GM10266 (cell line): ENCODE data around the gene TPRX1.
"Not testable (repeated sequence)": the region's sequence is repeated elsewhere in the genome, so short reads cannot be mapped to it uniquely, and the experiment has no call there.

Source experiments
- DNase-seq: peaks from one replicate; pipeline ENCODE4 v3.0.0; 2012; ENCODE audit errors: extremely low spot score
- TF ChIP-seq, protein P1 (sequence below): IDR thresholded peaks from 2 replicates; pipeline ENCODE4 v1.5.1; 2012; ENCODE audit warnings: mild to moderate bottlenecking, low read depth; ENCODE audit not compliant: control insufficient read depth, insufficient read depth; ENCODE audit errors: missing control alignments

Gene TPRX1, protein sequence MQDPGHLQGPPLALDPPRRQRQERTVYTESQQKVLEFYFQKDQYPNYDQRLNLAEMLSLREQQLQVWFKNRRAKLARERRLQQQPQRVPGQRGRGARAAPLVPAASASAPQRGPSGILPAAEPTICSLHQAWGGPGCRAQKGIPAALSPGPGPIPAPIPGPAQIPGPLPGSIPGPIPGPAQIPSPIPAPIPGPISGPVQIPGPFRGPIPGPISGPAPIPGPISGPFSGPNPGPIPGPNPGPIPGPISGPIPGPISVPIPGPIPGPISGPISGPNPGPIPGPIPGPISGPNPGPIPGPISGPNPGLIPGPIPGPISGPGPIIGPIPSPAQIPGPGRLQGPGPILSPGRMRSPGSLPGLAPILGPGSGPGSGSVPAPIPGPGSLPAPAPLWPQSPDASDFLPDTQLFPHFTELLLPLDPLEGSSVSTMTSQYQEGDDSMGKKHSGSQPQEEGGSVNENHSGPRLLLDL

DNA sequence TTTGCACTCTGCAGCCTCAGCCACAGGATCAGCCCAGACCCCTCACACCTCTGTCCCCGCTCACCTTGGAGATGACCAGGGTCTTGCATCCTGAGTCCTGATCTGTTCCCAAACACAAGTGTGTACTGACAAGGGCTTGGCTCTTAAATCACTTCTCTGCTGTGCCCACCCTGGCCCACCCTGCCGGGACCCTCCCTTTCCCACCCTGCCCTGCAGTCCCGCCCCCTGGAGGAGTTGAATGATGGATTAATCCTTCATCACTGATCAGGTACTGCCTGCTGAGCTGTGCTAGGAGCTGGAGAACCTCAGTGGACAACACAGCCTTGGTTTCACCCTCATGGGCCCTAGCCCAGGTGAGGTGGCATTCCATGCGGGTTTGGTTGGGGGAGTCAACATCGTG, at the start of gene TPRX1:
TSS of gene TPRX1 (minus strand) at position 101 of the 400 bp plus-strand sequence. CDS start at position 89, 12 bp downstream.
- not testable (repeated sequence) for DNase-seq

DNA sequence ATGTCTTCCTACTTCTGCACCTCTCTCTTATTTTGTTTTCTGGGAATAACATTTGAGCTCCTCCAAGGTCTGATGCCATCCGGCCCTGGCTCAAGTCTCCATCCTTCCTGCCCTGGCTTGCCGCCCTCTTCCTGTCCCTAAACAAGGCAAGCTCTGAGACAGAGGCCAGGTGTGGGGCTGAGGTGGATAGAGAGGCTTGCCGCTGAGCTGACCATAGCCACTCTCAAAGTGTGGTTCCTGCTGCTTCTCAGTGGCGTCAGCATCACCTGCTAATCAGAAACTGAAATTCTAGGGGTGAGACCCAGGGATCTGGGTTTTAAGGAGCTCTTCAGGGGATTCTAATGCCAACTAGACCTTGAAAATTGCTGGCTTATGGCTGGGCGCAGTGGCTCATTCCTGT, 48.7 kb upstream of the TPRX1 start:
- TF ChIP-seq, protein P1, sequence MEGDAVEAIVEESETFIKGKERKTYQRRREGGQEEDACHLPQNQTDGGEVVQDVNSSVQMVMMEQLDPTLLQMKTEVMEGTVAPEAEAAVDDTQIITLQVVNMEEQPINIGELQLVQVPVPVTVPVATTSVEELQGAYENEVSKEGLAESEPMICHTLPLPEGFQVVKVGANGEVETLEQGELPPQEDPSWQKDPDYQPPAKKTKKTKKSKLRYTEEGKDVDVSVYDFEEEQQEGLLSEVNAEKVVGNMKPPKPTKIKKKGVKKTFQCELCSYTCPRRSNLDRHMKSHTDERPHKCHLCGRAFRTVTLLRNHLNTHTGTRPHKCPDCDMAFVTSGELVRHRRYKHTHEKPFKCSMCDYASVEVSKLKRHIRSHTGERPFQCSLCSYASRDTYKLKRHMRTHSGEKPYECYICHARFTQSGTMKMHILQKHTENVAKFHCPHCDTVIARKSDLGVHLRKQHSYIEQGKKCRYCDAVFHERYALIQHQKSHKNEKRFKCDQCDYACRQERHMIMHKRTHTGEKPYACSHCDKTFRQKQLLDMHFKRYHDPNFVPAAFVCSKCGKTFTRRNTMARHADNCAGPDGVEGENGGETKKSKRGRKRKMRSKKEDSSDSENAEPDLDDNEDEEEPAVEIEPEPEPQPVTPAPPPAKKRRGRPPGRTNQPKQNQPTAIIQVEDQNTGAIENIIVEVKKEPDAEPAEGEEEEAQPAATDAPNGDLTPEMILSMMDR, result no peak
- no peak for DNase-seq

DNA sequence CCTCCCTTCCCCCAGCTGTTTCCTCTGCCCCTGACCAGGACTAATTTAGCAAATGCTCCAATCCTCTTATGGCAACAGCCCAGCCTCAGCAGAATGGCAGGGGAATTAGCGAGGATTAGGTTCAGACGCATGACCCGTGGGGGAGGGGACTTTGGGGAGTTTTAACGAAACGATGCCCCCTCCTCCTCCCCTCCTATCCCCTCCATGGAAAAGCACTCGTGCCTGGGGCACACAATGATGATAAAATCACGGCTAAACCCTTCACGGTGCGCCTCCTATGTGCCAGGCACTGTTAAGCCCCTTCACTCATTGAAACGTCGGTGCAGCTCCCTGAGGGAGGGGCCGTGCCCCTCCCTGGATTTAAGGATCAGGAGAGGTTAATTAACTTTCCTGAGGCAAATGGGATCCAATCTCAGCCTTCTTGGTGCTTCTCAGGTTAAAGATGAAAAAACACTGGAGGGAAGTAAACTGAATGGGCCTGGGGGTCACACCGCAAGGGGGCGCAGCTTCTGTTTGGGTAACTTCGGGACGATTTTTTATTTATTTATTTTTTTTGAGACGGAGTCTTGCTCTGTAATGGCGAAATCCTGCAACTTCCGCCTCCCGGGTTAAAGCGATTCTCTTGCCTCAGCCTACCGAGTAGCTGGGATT, 44.6 kb upstream of the TPRX1 start:
- no peak for DNase-seq

DNA sequence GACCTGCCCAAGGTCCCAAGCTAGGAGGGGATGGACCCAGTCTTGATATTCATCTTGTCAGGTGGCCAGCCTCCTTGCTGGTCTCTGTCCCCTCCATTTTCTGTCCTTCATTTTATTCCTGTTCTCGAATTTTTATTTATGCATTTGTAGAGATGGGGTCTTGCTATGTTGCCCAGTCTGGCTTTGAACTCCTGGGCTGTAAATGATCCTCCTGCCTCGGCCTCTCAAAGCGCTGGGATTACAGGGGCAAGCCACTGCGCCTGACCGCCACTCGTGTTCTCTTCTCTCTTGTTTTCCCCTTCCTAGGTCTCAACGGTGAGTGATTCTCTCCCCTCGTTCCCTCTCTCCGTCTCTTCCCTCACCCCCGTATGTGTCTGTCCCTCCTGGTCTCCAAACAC, 44.1 kb upstream of the TPRX1 start:
- TF ChIP-seq, protein P1, result no peak
- DNase-seq, result no peak

More for the DNA sequence above, 44.6 kb upstream of the TPRX1 start:
- TF ChIP-seq, protein P1, result peak; percentile 7

DNA sequence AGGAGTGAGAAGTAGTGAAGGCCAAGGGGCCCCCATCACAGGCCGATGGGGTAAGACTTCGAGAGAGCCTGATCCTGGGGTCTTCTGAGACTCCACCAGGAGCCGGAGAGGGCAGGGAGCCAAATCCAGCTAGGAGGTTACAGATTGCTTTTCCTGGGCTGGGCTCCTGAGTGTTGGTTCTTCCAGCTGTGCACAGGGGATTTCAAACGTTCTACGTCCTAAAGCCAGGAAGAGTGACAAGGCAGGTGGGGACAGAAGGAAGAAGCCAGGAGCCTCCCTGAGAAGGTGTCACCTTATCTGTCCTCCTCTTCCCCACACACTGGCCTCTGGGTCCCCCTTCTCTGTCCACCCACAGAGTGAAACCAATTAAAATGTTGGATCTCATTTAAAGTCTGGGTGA, 38.6 kb upstream of the TPRX1 start:
- TF ChIP-seq, protein P1, result no peak
- DNase-seq, result no peak

DNA sequence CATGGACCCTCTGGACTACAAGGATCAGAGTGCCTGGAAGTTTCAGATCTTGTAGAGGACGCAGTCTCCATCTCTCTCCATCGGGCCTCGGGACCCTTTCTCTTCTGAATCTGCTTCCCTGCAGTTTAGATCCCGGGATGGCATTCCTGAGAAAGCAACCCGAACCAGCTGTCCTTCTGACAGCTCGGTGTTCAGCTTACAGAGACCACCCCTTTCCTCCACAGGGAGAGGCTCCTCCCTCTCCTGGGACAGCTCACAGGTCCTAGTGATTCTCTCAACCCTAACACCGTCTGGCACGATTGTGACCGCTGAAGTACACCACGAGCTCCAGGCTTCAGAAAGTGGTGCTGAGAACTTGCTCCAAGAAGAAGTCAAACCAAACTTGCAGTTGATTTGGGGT, 35.6 kb upstream of the TPRX1 start:
- TF ChIP-seq, protein P1, result no peak
- DNase-seq, result no peak

DNA sequence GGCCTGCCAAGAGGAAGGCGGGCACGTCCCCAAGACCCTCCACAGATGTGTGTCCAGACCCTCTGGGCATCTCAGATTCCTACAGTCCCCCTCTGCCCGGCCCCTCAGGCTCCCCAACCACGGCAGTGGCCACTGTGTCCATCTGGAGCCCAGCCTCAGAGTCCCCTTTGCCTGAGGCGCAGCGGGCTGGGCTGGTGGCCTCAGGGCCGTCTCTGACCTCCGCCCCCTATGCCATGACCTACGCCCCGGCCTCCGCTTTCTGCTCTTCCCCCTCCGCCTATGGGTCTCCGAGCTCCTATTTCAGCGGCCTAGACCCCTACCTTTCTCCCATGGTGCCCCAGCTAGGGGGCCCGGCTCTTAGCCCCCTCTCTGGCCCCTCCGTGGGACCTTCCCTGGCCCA, 35.1 kb upstream of the TPRX1 start:
- TF ChIP-seq, protein P1, result no peak
- no peak for DNase-seq
